IPS-11a (cell line): ENCODE measurements around the gene BORA.

ENCODE experiments used
- H3K4me3 ChIP-seq: one replicate; pipeline ENCODE4 v1.5.1; 2013; ENCODE audit warnings: low read depth, low read length, control low read depth

Gene BORA

DNA sequence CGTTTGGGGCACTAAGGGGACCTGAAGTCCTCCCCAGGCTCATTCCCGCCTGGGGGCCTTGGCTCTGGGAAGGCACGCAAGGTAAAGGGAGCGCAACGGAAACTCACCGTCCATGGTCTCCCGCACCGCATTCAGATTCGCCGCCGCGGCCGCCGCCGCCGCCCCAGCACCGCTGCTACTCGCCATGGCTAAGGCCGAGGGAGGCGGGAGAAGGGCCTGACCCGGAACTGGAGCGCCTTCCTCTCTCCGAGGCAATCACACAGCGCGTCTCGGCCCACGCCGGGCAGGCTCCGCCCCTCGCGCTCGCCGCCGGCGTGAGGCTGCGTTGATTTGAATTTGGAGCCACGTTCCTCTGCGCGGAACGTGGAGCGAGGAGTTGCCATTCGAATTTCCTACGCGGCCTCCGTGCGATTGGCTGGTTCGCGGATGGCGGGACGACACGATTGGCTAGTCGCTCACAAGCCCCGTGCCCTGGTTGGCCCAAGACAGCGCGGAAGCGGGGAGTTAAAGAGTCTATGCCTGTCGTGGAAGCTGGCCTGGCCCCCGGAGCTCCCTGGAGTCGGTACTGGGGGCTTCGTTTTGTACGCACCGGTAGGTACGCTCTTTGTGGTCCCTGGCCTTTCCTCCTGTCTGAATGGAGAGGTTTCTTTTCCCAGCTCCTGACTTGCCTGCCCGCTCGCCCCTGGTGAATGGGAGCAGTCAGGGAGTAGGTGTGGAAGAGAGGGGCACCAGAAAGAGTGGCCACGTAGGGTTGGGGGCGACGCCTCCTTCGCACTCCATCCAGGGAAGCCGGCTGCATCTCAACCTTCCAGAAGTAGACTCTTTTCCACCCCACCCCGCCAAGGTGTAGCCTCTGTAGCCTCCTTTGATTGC is at the start of gene BORA, which contains the start of gene MZT1:
BORA (plus strand) TSS at position 507 of the 873 bp plus-strand sequence. CDS start 1,018 bp downstream, outside the sequence.
MZT1 (minus strand) TSS at position 213 of the 873 bp plus-strand sequence; CDS start at position 186, 27 bp downstream.
- peak within 1 kb of the TSS; percentile 92 for H3K4me3 ChIP-seq

- no peak overlapping the region for H3K4me3 ChIP-seq
Measured at GRCh38 chr13:72678312-72678711, 49.4 kb upstream of the BORA start.

DNA sequence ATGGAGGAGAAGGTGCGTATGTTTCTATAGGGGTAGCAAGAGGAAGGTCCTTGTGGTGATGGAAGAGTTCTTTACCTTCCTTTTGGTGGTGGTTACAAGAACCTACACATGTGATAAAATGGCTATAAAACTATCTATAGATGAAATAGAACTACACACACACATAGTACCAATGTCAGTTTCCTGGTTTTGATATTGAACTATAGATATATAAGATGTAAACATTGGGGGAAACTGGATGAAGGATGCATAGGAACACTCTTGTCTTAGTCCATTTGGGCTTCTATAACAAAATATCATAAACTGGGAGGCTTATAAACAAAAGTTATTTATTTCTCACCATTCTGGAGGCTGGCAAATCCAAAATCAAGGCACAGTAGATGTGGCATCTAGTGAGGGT is 47.4 kb upstream of the BORA start:
- H3K4me3 ChIP-seq = no peak overlapping the region

DNA sequence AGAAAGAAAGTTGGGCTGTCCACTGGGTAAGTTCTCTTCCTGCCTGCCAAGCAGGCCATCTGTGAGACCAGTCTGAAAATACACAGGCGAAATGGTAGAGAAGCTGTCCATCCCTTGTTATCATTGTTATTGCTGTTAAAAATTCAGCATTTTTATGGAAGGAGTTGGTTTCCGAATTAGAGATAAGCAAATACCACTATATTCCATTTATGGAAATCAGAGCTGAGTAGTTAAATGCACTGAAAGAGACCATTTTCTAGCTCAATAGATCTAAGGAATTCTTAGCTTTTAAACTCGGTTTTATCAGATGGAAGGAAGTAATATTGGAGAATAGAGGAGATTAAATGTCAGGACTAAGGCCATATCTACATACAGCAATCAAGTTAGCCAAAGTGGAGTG is 41.0 kb upstream of the BORA start:
- H3K4me3 ChIP-seq = no peak overlapping the region

DNA sequence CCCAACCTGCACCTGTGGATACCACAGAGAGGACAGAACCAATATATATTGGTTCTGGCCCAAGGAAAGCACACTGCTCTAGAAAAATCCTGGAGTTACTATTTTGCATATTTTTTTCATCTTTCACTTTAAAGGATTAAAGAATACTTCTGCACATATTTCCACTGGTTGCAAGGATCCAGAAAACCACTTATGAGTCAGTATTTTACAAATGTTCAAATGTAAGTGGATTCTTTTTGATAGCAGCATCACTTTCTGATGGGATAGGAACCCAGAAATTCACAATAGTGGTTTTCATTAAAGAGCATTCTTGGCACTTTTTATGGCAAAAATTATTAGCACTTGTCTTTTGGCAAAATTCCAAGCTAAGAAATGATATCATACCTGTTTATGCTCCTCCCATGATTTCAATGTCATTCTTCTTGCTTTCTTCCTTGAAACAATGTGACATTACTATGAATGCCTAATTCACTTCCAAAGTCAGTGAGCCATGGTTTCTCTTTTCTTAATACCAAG is 38.5 kb upstream of the BORA start:
- no peak overlapping the region for H3K4me3 ChIP-seq

- H3K4me3 ChIP-seq = no peak overlapping the region
Measured at GRCh38 chr13:72692884-72693514, 34.7 kb upstream of the BORA start.

GRCh38 chr13:72693832-72694231 is 33.9 kb upstream of the BORA start:
- H3K4me3 ChIP-seq = no peak overlapping the region

- no peak overlapping the region for H3K4me3 ChIP-seq
Measured at GRCh38 chr13:72694314-72694713, 33.4 kb upstream of the BORA start.

DNA sequence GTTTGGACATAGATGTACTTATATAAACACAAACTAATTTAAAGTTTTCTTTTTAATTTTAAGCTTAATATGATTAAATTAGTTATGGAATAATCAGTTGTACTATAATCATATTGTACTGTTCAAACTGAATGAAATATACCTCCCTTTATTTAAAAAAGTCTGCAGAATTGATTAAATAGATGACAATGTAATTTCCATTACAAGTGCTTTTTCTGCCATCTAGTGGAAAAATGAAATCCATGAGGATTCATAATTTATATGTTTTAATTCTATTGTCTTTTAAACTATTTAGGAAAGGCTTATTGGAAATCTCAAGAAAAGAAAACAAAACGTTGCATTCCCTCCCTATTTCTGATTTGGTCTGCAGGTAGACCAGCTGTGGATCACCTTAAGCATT is 31.1 kb upstream of the BORA start:
- no peak overlapping the region for H3K4me3 ChIP-seq

- no peak overlapping the region for H3K4me3 ChIP-seq
Measured at GRCh38 chr13:72698164-72698563, 29.6 kb upstream of the BORA start.

- H3K4me3 ChIP-seq = no peak overlapping the region
Measured at GRCh38 chr13:72700509-72700908, 27.2 kb upstream of the BORA start.

DNA sequence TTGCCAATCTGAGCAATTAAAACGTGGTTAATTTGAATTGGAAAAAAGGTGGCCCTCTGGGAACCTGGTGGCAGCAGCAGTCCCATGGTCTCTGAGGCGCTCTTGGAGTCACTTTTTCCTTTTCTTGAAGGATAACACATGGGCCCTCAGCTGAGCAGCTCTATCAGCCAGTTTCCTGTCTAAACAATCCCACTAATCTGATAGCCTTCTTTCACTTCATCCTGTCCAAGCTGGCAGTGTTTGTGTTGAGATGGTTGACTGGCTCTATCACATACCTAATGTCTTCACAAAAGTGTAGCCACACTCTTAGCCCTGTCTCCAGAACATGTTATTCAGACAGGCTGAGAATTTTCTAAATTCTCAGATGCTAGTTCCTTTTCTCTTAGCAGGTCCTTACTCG is 10.9 kb upstream of the BORA start:
- no peak overlapping the region for H3K4me3 ChIP-seq

GRCh38 chr13:72726185-72726584 is 1.5 kb upstream of the BORA start:
- peak overlapping the region; percentile 10 for H3K4me3 ChIP-seq

- H3K4me3 ChIP-seq = peak overlapping the region; percentile 92
Measured at GRCh38 chr13:72726726-72727416, 852 bp upstream of the BORA start.

DNA sequence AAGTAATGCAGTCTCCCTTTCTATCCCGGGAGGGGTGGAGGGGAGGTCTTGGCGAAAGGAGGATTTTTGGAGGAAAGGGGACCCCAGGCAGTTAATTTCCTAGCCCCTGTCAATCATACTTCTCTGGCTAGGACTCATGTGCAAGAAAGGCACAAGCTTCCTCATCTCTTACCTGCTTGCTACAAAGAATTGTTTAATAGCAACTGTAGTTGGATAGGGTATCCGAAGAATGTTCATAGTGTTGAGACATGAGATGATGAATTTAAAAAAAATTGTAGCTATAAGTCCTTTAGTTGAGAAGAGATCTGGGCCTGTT is 525 bp downstream of the BORA start:
- peak overlapping the region; percentile 92 for H3K4me3 ChIP-seq

DNA sequence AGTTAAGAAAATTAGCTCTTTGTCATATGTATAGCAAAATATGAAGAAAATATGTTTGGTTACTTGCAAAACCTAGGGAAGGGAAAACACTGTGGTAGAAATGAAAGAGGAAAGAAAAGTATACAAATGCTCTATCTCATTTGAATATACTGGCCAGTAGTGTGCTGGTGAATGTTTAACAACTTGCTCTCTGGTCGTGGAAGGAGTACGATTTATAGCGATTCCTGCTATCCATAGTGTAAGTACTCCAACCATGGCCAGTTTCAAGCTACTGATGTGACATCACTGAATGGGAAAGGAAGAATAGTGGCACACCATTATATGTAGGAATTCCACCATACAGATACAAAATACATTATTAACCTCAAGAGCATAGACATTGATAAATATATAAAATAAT is 9.3 kb downstream of the BORA start:
- H3K4me3 ChIP-seq = no peak overlapping the region

DNA sequence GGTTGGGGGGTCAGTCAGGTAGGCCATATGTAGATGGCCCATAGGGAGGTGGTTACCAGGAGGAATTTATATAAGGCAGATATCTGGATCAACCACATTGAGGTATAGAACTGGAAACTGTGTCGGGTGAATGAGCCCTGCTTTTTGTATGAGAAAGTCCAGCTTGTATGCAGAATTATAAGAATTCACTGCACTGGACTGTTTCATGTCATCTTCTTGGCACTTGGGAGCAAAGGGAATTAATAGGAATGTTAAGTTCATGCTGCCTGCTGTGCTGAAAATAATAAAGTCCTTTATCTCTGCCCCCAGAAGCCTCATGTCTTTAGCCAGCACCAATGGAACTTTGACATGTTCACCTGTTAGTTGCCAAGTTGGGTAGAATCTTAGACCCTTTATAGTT is 12.3 kb downstream of the BORA start:
- no peak overlapping the region for H3K4me3 ChIP-seq

- H3K4me3 ChIP-seq = no peak overlapping the region
Measured at GRCh38 chr13:72745260-72745659, 17.5 kb downstream of the BORA start.

DNA sequence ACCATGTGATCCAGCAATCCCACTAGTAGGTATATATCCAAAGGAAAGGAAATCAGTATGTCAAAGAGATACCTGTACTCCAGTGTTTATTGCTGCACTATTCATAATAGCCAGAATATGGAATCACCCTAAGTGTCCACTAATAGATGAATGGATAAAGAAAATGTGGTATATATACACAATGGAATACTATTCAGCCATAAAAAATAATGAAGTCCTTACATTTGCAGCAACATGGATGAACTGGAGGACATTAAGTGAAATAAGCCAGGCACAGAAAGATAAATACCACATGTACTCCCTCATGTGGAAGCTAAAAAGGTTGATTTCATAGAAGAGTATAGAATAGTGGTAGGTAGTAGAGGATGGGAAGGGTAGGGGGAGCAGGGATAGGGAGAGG is 23.5 kb downstream of the BORA start:
- H3K4me3 ChIP-seq = no peak overlapping the region

DNA sequence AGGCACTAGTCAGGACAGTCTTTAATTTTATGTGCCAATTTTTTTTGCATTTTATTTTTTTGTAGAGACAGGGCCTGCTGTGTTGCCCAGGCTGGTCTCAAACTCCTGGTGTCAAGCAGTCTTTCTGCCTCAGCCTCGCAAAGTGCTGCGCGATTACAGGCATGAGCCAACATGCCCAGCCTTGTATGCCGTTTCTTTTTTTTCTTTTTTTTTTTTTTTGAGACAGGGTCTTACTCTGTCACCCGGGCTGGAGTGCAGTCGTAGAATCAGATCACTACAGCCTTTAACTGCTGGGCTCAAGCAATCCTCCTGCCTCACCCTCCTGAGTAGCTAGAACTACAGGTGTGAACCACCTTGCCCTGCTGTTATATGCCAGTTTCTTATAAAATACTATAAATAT is 26.4 kb downstream of the BORA start:
- H3K4me3 ChIP-seq = no peak overlapping the region

GRCh38 chr13:72757792-72758535 is 30.2 kb downstream of the BORA start:
- H3K4me3 ChIP-seq = no peak overlapping the region
